Measurements from ENCODE around the gene ACOXL.

- TF ChIP-seq POLR2A (IDR thresholded peaks at IDR 0.05), result no peak
- no peak for TF ChIP-seq CTCF (IDR thresholded peaks at IDR 0.05)
These were observed 133.7 kb downstream of the ACOXL start for GRCh38 chr2:110866045-110866444.

All from body of pancreas (tissue), 4 donors.